ENCODE measurements around the gene GBF1. TPM values are rescaled to one million over a fixed set of nuclear protein-coding genes. Genes with fewer than 3 reads are reported as not detected.

The GBF1 gene
- total RNA-seq, 6 experiments from 2014 or later, result 22.6 to 27.2 (median 23.7) TPM

DNA sequence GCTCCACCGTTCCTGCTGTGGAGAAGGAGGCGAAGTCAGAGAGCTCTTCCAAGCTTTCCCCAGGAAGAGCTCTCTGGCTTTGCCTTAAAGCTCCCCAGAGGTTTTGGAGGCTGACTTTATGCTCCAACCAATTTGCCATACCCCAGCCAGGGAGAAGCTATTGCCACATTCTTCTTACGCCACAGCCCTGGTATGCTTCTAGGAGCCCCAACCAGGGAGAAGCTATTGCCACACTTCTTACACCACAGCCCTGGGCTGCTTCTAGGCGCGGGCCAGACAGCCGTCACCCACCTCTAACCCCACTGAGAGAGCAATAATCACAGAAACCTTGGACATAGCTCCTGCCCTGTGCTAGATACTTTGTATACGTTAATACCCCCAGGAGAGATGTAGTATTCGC, 18.3 kb upstream of the GBF1 start:
- WGBS (ENCODE audit: insufficient coverage, low coverage, low lambda C conversion rate, missing lambda C conversion rate), result 40% methylated on average over 2 of the region's 8 CpGs
- no peak overlapping the region for H3K27ac ChIP-seq
- peaks cover 0 to 21% (median 10%) of the 10 kb centered on the region in 4 donors for H3K4me1 ChIP-seq
- no peak for DNase-seq
- ATAC-seq, result no peak
- H3K36me3 ChIP-seq, result no peaks in the 10 kb centered on the region
- H3K4me3 ChIP-seq, result no peak overlapping the region
- H3K9me3 ChIP-seq, result no peaks in the 10 kb centered on the region
- peaks cover 0 to 8% of the 10 kb centered on the region in 2 donors for H3K27me3 ChIP-seq
- intact Hi-C loops (cut with DNase I), result loop anchor here in 1 of 2 donors (5.0 kb wide), 1 partner anchor 175 kb away; no protein-coding TSS in a partner anchor
- TF ChIP-seq POLR2A (IDR thresholded peaks at IDR 0.05) (no peak), CTCF (IDR thresholded peaks at IDR 0.05) (no peak)

DNA sequence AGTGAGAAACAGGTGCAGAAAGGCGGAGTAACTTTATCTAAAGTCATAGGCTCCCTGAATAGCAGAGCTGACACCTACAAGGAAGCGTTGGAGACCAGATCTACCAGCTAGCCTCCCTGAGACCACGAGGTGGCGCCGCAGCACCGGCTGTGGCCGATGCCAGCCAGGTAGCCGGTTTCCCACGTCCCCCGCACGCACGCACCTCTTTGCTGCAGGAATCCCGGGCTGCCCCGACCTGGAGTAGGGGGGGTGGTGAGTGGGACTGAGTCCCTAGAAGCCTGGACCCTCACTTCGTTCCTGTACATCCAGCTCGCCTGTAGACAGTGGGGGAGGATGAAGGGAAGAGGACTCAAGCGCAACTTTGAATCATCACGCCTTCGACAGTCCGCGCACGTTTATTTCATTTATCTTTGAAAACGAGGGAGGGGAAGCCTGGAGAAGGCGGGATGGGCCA, 15.5 kb upstream of the GBF1 start:
- intact Hi-C loops (cut with DNase I), result loop anchor here (5.0 kb wide), 2 partner anchors 122 to 172 kb away; no protein-coding TSS in a partner anchor
- Histone ChIP-seq H3K27ac (no peak overlapping the region), H3K27me3 (peaks cover 0 to 8% of the 10 kb centered on the region in 2 donors), H3K36me3 (no peaks in the 10 kb centered on the region), H3K9me3 (no peaks in the 10 kb centered on the region), H3K4me1 (peaks cover 0 to 21% (median 10%) of the 10 kb centered on the region in 4 donors), H3K4me3 (peak overlapping the region in 2 of 3 donors; percentile 44 to 45)
- ATAC-seq, result peak; percentile 75 to 79 (median 78)
- TF ChIP-seq POLR2A (IDR thresholded peaks at IDR 0.05) (no peak), CTCF (IDR thresholded peaks at IDR 0.05) (peak; percentile 92 to 96 (median 95))
- 0% methylated on average over 17 of the region's 24 CpGs for WGBS (ENCODE audit: insufficient coverage, low coverage, low lambda C conversion rate, missing lambda C conversion rate)
- peak; percentile 86 to 88 (median 86) for DNase-seq

- intact Hi-C loops (cut with DNase I), result loop anchor here in 1 of 2 donors (5.0 kb wide), 1 partner anchor 122 kb away; no protein-coding TSS in a partner anchor
- DNase-seq (peak in 2 of 3 donors; percentile 46 to 60), ATAC-seq (peak in 3 of 4 donors; percentile 3 to 14 (median 11))
- Histone ChIP-seq H3K27ac (no peak overlapping the region), H3K9me3 (no peaks in the 10 kb centered on the region), H3K27me3 (peaks cover 0 to 8% of the 10 kb centered on the region in 2 donors), H3K4me1 (peaks cover 0 to 21% (median 10%) of the 10 kb centered on the region in 4 donors), H3K36me3 (no peaks in the 10 kb centered on the region), H3K4me3 (peak overlapping the region; percentile 31 to 45 (median 44))
- no peak for TF ChIP-seq POLR2A (IDR thresholded peaks at IDR 0.05)
- TF ChIP-seq CTCF (IDR thresholded peaks at IDR 0.05), result no peak
- 6% methylated on average over 6 of the region's 50 CpGs for WGBS (ENCODE audit: insufficient coverage, low coverage, low lambda C conversion rate, missing lambda C conversion rate)
Measured at GRCh38 chr10:102230264-102230860, 15.0 kb upstream of the GBF1 start.

DNA sequence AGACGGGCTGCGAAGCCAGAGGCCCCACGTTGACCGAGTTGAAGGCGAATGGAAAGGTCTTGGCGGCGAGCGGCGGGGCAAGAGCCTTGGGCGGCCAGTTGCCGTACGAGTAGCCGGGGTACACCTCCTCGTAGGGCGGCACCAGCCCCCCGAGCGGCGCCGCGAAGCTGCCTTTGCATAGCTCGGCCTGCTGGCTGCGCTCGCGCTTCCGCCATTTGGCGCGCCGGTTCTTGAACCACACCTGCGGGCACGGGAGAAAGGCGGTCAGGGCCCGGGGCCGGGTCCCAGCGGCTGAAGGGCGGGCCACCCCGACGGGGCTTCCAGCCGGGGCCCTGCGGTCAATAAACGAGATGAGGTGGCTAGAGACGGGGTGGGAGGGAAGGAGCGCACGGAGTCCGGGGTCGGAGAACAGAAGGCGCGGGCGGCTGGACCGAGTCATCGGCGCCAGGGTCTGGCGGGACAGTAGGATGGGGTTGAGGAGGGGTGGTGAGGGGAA, 14.4 kb upstream of the GBF1 start:
- Histone ChIP-seq H3K4me1 (peaks cover 0 to 21% (median 10%) of the 10 kb centered on the region in 4 donors), H3K27ac (no peak overlapping the region), H3K9me3 (no peaks in the 10 kb centered on the region), H3K27me3 (peaks cover 0 to 8% of the 10 kb centered on the region in 2 donors), H3K36me3 (no peaks in the 10 kb centered on the region), H3K4me3 (peak overlapping the region; percentile 31 to 45 (median 44))
- intact Hi-C loops (cut with DNase I), result loop anchor here in 1 of 2 donors (5.0 kb wide), 1 partner anchor 121 kb away; no protein-coding TSS in a partner anchor
- DNase-seq (peak in 2 of 3 donors; percentile 59 to 71), ATAC-seq (no peak)
- under 1% methylated on average over 24 of the region's 52 CpGs for WGBS (ENCODE audit: insufficient coverage, low coverage, low lambda C conversion rate, missing lambda C conversion rate)
- TF ChIP-seq CTCF (IDR thresholded peaks at IDR 0.05) (peak in 3 of 4 donors; percentile 16 to 19 (median 16)), POLR2A (IDR thresholded peaks at IDR 0.05) (no peak)

Measured in right lobe of liver (tissue), 6 donors.